GM12878 (cell line): Measurements from ENCODE around the gene PLEKHA7. TPM values are rescaled to one million over a fixed set of nuclear protein-coding genes. Genes with fewer than 3 reads are reported as not detected.

ENCODE experiments used
- ATAC-seq: fragments of 200-7000 bp; cut with Tn5 transposase; 3 replicates; pipeline ENCODE4 v1.9.1; 2020; ENCODE audit warnings: mild to moderate bottlenecking, moderate library complexity
- BruUV-seq: library from RNA; stranded (reverse); fragments of 400-500 nt; replicated peaks from 2 replicates; lab custom pipeline; 2021; lab: Mats Ljungman, UMichigan
- CTCF ChIA-PET: fragments of 300-600 bp; sonication (Branson Sonifier 250); formaldehyde crosslinking; extraction: SDS; loops from one replicate; lab custom pipeline; 2021; ENCODE audit warnings: inconsistent platforms; lab: Yijun Ruan, JAX
- POLR2A ChIA-PET: fragments of 350-600 bp; formaldehyde crosslinking; extraction: SDS; loops from one replicate; lab custom pipeline; 2021; ENCODE audit warnings: inconsistent platforms; lab: Charles Lee
- RAD21 ChIA-PET: fragments of 300-600 bp; sonication (Branson Sonifier 250); formaldehyde crosslinking; loops from one replicate; lab custom pipeline; 2023; ENCODE audit warnings: antibody characterized with exemption; ENCODE audit not compliant: unreplicated experiment; lab: Charles Lee
- SMC1A ChIA-PET: fragments of 300-600 bp; sonication (Branson Sonifier 250); formaldehyde crosslinking; loops from one replicate; lab custom pipeline; 2023; ENCODE audit not compliant: unreplicated experiment, uncharacterized antibody; lab: Charles Lee
- DNase-seq: peaks from one replicate; pipeline ENCODE4 v3.0.0-alpha.2; 2011; ENCODE audit warnings: low read depth, low spot score
- FAIRE-seq: peaks from 3 replicates; lab custom pipeline; 2011; peaks lifted over from hg19 to GRCh38; lab: Jason Lieb, UNC
- H2AFZ ChIP-seq: 2 replicates; pipeline ENCODE4 v1.6.0; 2011; ENCODE audit warnings: low read depth, low read length, control low read depth; ENCODE audit not compliant: control insufficient read depth
- H3K27ac ChIP-seq: 2 replicates; pipeline ENCODE4 v1.5.1; 2011; ENCODE audit warnings: control low read depth; ENCODE audit not compliant: control insufficient read depth, insufficient read depth
- H3K27me3 ChIP-seq, 2 experiments: replicated peaks in 1 of 2; 2 replicates each; pipeline versions ENCODE4 v1.6.0 to v1.6.1; 2011; ENCODE audit warnings: low read length in 1 of 2; ENCODE audit not compliant: control insufficient read depth in 2 of 2, insufficient read depth in 2 of 2
- H3K36me3 ChIP-seq, 2 experiments: 2 replicates each; pipeline ENCODE4 v1.5.1; 2011; ENCODE audit warnings: low read length in 1 of 2; ENCODE audit not compliant: control insufficient read depth in 2 of 2, insufficient read depth in 2 of 2
- H3K4me1 ChIP-seq: 2 replicates; pipeline ENCODE4 v1.6.1; 2011; ENCODE audit warnings: mild to moderate bottlenecking, low read length, moderate library complexity, mixed read lengths; ENCODE audit not compliant: control insufficient read depth, insufficient read depth
- H3K4me2 ChIP-seq: 2 replicates; pipeline ENCODE4 v1.6.0; 2011; ENCODE audit warnings: control low read depth; ENCODE audit not compliant: control insufficient read depth, insufficient read depth
- H3K4me3 ChIP-seq: fragments of 200-600 bp; sonication (generic); 2 replicates; pipeline ENCODE4 v1.5.1; 2016
- H3K79me2 ChIP-seq: 2 replicates; pipeline ENCODE4 v1.6.0; 2011; ENCODE audit warnings: low read length; ENCODE audit not compliant: control insufficient read depth, insufficient read depth
- H3K9ac ChIP-seq: 2 replicates; pipeline ENCODE4 v1.8.0; 2011; ENCODE audit warnings: low read length, control low read depth, mixed read lengths; ENCODE audit not compliant: control insufficient read depth, insufficient read depth
- H3K9me3 ChIP-seq: replicated peaks from 3 replicates; pipeline ENCODE4 v1.5.1; 2011; ENCODE audit warnings: mild to moderate bottlenecking, low read length; ENCODE audit not compliant: control insufficient read depth, insufficient read depth
- H4K20me1 ChIP-seq: 2 replicates; pipeline ENCODE4 v1.6.0; 2011; ENCODE audit not compliant: control insufficient read depth, insufficient read depth
- CBX5 ChIP-seq: sonication (generic); IDR thresholded peaks from 2 replicates; pipeline ENCODE4 v1.6.1; 2016; ENCODE audit warnings: low read depth, moderate library complexity, mild to moderate bottlenecking, inconsistent platforms
- EGR1 ChIP-seq, 2 experiments: IDR thresholded peaks; 1 replicate in 1 of 2; 2 replicates in 1 of 2; pipeline ENCODE4 v1.6.1; 2011 to 2012; ENCODE audit warnings: low read depth in 2 of 2, low read length in 2 of 2, borderline replicate concordance in 1 of 2, mild to moderate bottlenecking in 1 of 2, moderate library complexity in 1 of 2
- ESRRA ChIP-seq: IDR thresholded peaks from 2 replicates; pipeline ENCODE4 v1.6.1; 2012; ENCODE audit warnings: mild to moderate bottlenecking, low read length, improper control_type of control experiment
- FOXK2 ChIP-seq: fragments of 450-650 bp; IDR thresholded peaks from 2 replicates; pipeline ENCODE4 v1.6.1; 2017; ENCODE audit warnings: mild to moderate bottlenecking, moderate library complexity
- NFYB ChIP-seq: IDR thresholded peaks from 2 replicates; pipeline ENCODE4 v1.6.1; 2011; ENCODE audit warnings: low read depth, mild to moderate bottlenecking, low read length, improper control_type of control experiment, moderate library complexity; ENCODE audit not compliant: insufficient read depth
- PML ChIP-seq: IDR thresholded peaks from 2 replicates; pipeline ENCODE4 v1.6.1; 2012; ENCODE audit warnings: low read length, inconsistent platforms
- SMAD1 ChIP-seq: fragments of 450-650 bp; IDR thresholded peaks from 2 replicates; pipeline ENCODE4 v1.6.1; 2018; ENCODE audit warnings: mild to moderate bottlenecking, low read depth; ENCODE audit not compliant: partially characterized antibody
- SMC3 ChIP-seq: IDR thresholded peaks from 2 replicates; pipeline ENCODE4 v1.6.1; 2011; ENCODE audit warnings: low read length, improper control_type of control experiment, borderline replicate concordance
- SUPT20H ChIP-seq: IDR thresholded peaks from 2 replicates; pipeline ENCODE4 v1.6.1; 2011; ENCODE audit warnings: low read depth, mild to moderate bottlenecking, low read length, moderate library complexity, borderline replicate concordance; ENCODE audit not compliant: control insufficient read depth
- WGBS: methylation state at CpG from one replicate; pipeline ENCODE4 v1.1.6; 2016; ENCODE audit warnings: low lambda C conversion rate; ENCODE audit not compliant: insufficient replicate concordance, insufficient coverage; ENCODE audit errors: missing lambda C conversion rate; 5-methylcytosine and 5-hydroxymethylcytosine counted together
- in situ Hi-C: fragments of 300-500 bp; cut with MboI; formaldehyde crosslinking; loops from 9 replicates; pipeline ENCODE4 v1.14.3; 2018; ENCODE audit warnings: mixed read lengths
- intact Hi-C: fragments of 100-400 bp; cut with micrococcal nuclease; formaldehyde crosslinking; loops from one replicate; pipeline ENCODE4 v1.14.2; 2022; ENCODE audit not compliant: unreplicated experiment
- polyA plus RNA-seq, 11 experiments: library from polyadenylated mRNA; depleted of rRNA in 4 of 11; unstranded in 6 of 11; stranded (reverse) in 5 of 11; fragments of >200 nt; fragmentation: Nextera tagmentation in 4 of 11; fragmentation: Illumina TruSeq in 1 of 11; extraction: Ambion mirVana in 4 of 11; extraction: Trizol in 1 of 11; gene quantifications; 1 replicate in 1 of 11; 2 replicates in 10 of 11; pipeline versions ENCODE4 v1.2.1 to v1.2.3, GENCODE V29; 2011 to 2016; ENCODE audit warnings: inconsistent platforms in 2 of 11, missing spikeins in 2 of 11, low read depth in 1 of 11
- total RNA-seq, 4 experiments: library from RNA; depleted of rRNA in 3 of 4; stranded (reverse); fragments of >200 nt in 3 of 4; fragmentation: Illumina TruSeq in 1 of 4; extraction: Trizol in 1 of 4; gene quantifications; 2 replicates each; pipeline versions ENCODE4 v1.2.1 to v1.2.3, GENCODE V29; 2013 to 2021
- TF ChIP-seq, protein P1 (sequence below): fragments of 450-650 bp; IDR thresholded peaks from 2 replicates; pipeline ENCODE4 v1.6.1; 2016; ENCODE audit warnings: mild to moderate bottlenecking, moderate library complexity, borderline replicate concordance
- TF ChIP-seq, protein P2 (sequence below): fragments of 450-650 bp; formaldehyde crosslinking; IDR thresholded peaks from 2 replicates; pipeline ENCODE4 v1.4.0; 2022; ENCODE audit warnings: mild to moderate bottlenecking, moderate library complexity

Gene PLEKHA7
- total and polyA plus RNA-seq, 10 of the 15 experiments (the other 5 are each of a cell fraction or from before 2014, with no cell fraction given), result 0.45 to 5.3 (median 2.1) TPM

DNA sequence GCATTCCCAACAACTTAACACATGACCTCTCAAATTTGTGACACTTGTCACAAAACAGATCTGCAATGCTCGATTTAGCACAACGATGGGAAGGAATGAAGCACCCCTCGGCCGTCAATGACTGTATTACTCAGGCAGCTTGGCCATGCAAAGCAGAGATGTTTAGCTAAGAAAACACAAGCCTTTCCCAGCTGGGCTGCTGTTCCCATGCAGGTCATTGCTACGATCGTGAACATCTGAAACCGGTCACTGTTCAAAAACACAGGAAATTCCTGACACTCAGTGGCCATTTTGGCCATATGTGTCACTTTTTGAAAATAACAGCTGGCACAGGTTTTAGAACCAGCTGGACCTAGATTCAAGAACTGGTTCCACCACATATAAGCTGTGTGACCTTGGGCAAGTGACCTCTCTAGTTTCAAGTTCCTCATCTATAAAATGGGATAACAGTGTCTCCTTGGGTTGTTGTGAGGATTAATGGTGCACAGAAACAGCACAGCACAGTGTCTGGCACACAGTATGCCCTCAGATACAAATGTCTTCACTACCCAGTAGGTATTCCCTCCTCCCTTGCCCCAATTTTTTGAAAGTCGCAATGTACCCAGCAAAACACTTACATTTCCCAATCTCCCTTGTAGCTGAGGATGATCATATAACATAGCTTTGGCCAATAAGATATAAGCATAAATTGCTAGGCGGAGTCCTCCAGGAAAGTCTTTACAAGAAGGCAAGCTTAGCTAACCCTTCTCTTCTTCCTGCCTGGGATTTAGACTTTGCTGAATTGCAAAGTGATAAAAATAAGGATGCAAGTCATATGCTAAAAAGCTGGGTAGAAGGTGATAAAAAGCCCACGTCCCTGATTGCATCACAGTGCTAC, 182.7 kb downstream of the PLEKHA7 start:
- no peak overlapping the region for H3K4me3 ChIP-seq
- no peaks in the 10 kb centered on the region for H3K9me3 ChIP-seq
- H3K36me3 ChIP-seq, result no peaks in the 10 kb centered on the region
- ChIA-PET POLR2A (no interaction called here), RAD21 (interaction anchor here (1.0 kb wide), 1 partner anchor 10 kb away, joined by 3 read pairs; no protein-coding TSS in a partner anchor), CTCF (interaction anchor here (0.7 to 3.6 kb wide), 5 partner anchors 10 to 105 kb away, joined by 3 to 27 read pairs (median 3); no protein-coding TSS in a partner anchor), SMC1A (interaction anchor here (1.0 to 1.7 kb wide), 3 partner anchors 12 to 44 kb away, joined by 3 to 6 read pairs (median 3); no protein-coding TSS in a partner anchor)
- no peak overlapping the region for H3K9ac ChIP-seq
- DNase-seq (no peak), FAIRE-seq (no peak), ATAC-seq (no peak)
- WGBS, result 58% methylated on average over 10 of the region's 10 CpGs
- H3K4me1 ChIP-seq, result no peaks in the 10 kb centered on the region
- no peaks in the 10 kb centered on the region for H3K79me2 ChIP-seq
- no TSS peak for BruUV-seq
- in situ Hi-C loops, result no loop called here
- intact Hi-C loops, result no loop called here
- no peaks in the 10 kb centered on the region for H4K20me1 ChIP-seq
- H3K4me2 ChIP-seq, result no peak overlapping the region
- H3K27ac ChIP-seq, result no peak overlapping the region
- no peaks in the 10 kb centered on the region for H3K27me3 ChIP-seq
- TF ChIP-seq PML (no peak), ESRRA (no peak), SMAD1 (no peak), EGR1 (IDR thresholded peaks at IDR 0.05; ENCODE audit: borderline replicate concordance in 1 of 2, low read depth in 2 of 2, low read length in 2 of 2) (no peak), SUPT20H (no peak), NFYB (no peak), CBX5 (no peak), FOXK2 (no peak), SMC3 (no peak)
- TF ChIP-seq, protein P1, sequence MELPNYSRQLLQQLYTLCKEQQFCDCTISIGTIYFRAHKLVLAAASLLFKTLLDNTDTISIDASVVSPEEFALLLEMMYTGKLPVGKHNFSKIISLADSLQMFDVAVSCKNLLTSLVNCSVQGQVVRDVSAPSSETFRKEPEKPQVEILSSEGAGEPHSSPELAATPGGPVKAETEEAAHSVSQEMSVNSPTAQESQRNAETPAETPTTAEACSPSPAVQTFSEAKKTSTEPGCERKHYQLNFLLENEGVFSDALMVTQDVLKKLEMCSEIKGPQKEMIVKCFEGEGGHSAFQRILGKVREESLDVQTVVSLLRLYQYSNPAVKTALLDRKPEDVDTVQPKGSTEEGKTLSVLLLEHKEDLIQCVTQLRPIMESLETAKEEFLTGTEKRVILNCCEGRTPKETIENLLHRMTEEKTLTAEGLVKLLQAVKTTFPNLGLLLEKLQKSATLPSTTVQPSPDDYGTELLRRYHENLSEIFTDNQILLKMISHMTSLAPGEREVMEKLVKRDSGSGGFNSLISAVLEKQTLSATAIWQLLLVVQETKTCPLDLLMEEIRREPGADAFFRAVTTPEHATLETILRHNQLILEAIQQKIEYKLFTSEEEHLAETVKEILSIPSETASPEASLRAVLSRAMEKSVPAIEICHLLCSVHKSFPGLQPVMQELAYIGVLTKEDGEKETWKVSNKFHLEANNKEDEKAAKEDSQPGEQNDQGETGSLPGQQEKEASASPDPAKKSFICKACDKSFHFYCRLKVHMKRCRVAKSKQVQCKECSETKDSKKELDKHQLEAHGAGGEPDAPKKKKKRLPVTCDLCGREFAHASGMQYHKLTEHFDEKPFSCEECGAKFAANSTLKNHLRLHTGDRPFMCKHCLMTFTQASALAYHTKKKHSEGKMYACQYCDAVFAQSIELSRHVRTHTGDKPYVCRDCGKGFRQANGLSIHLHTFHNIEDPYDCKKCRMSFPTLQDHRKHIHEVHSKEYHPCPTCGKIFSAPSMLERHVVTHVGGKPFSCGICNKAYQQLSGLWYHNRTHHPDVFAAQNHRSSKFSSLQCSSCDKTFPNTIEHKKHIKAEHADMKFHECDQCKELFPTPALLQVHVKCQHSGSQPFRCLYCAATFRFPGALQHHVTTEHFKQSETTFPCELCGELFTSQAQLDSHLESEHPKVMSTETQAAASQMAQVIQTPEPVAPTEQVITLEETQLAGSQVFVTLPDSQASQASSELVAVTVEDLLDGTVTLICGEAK, result no peak
- TF ChIP-seq, protein P2, sequence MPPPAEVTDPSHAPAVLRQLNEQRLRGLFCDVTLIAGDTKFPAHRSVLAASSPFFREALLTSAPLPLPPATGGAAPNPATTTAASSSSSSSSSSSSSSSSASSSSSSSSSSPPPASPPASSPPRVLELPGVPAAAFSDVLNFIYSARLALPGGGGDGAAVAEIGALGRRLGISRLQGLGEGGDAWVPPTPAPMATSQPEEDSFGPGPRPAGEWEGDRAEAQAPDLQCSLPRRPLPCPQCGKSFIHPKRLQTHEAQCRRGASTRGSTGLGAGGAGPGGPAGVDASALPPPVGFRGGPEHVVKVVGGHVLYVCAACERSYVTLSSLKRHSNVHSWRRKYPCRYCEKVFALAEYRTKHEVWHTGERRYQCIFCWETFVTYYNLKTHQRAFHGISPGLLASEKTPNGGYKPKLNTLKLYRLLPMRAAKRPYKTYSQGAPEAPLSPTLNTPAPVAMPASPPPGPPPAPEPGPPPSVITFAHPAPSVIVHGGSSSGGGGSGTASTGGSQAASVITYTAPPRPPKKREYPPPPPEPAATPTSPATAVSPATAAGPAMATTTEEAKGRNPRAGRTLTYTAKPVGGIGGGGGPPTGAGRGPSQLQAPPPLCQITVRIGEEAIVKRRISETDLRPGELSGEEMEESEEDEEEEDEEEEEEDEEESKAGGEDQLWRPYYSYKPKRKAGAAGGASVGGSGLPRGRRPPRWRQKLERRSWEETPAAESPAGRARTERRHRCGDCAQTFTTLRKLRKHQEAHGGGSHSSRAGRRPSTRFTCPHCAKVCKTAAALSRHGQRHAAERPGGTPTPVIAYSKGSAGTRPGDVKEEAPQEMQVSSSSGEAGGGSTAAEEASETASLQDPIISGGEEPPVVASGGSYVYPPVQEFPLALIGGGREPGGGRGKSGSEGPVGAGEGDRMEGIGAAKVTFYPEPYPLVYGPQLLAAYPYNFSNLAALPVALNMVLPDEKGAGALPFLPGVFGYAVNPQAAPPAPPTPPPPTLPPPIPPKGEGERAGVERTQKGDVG (CRISPR knock-in tag), result no peak
- H2AFZ ChIP-seq, result no peak overlapping the region
